A549 (cell line): ENCODE data around the gene TECTB. TPM values are rescaled to one million over a fixed set of nuclear protein-coding genes. Genes with fewer than 3 reads are reported as not detected.

Experiments
- ATAC-seq, 2 experiments: fragments of 200-7000 bp in 1 of 2; fragments of >200 bp in 1 of 2; cut with Nextera tagmentation in 1 of 2; cut with Tn5 transposase in 1 of 2; 3 replicates each; pipeline versions ENCODE4 v1.8.0 to v1.9.1; 2018 to 2020; ENCODE audit warnings: mild to moderate bottlenecking in 1 of 2, moderate library complexity in 1 of 2
- CTCF ChIA-PET: fragments of 300-600 bp; sonication (Branson Sonifier 250); formaldehyde crosslinking; extraction: SDS; loops from one replicate; lab custom pipeline; 2021; ENCODE audit warnings: antibody characterized with exemption, inconsistent platforms; lab: Yijun Ruan, JAX
- POLR2A ChIA-PET: fragments of 350-600 bp; formaldehyde crosslinking; extraction: SDS; loops from one replicate; lab custom pipeline; 2021; ENCODE audit warnings: antibody characterized with exemption, inconsistent platforms; lab: Yijun Ruan, JAX
- DNase-seq, 2 experiments: peaks; one replicate each; pipeline versions ENCODE4 v3.0.0 to v3.0.0-alpha.2; 2011 to 2016; ENCODE audit warnings: low read depth in 1 of 2, low spot score in 1 of 2
- FAIRE-seq: peaks from 2 replicates; lab custom pipeline; 2011; peaks lifted over from hg19 to GRCh38; lab: Jason Lieb, UNC
- H3K27ac ChIP-seq, 2 experiments: fragments of >200 bp; sonication (Bioruptor Twin); formaldehyde crosslinking; 3 replicates each; pipeline ENCODE4 v1.5.1; 2016 to 2017
- H3K4me1 ChIP-seq: fragments of >200 bp; sonication (Bioruptor Twin); formaldehyde crosslinking; 3 replicates; pipeline ENCODE4 v1.6.1; 2016
- H3K4me2 ChIP-seq: fragments of >200 bp; sonication (Bioruptor Twin); formaldehyde crosslinking; 3 replicates; pipeline ENCODE4 v1.6.1; 2016
- H3K4me3 ChIP-seq: fragments of >200 bp; sonication (Bioruptor Twin); formaldehyde crosslinking; 3 replicates; pipeline ENCODE4 v1.5.1; 2016
- H3K9me3 ChIP-seq: fragments of >200 bp; sonication (Bioruptor Twin); formaldehyde crosslinking; 3 replicates; pipeline ENCODE4 v1.6.1; 2016
- ATOH8 ChIP-seq: fragments of 250-450 bp; sonication (Bioruptor Pico); IDR thresholded peaks from 2 replicates; pipeline ENCODE4 v1.5.0; 2020; ENCODE audit warnings: low read depth, mild to moderate bottlenecking, moderate library complexity
- BCL3 ChIP-seq: fragments of >200 bp; sonication (Bioruptor Twin); formaldehyde crosslinking; IDR thresholded peaks from 3 replicates; pipeline ENCODE4 v1.6.1; 2016
- CEBPB ChIP-seq, 2 experiments: fragments of >200 bp in 1 of 2; sonication (Bioruptor Twin) in 1 of 2; formaldehyde crosslinking in 1 of 2; IDR thresholded peaks; 2 replicates each; pipeline ENCODE4 v1.6.1; 2012 to 2016
- E2F6 ChIP-seq: IDR thresholded peaks from 2 replicates; pipeline ENCODE4 v1.6.1; 2012; ENCODE audit warnings: low read depth, borderline replicate concordance
- FOSL2 ChIP-seq, 2 experiments: fragments of 450-650 bp in 1 of 2; fragments of >200 bp in 1 of 2; sonication (Bioruptor Twin) in 1 of 2; formaldehyde crosslinking; IDR thresholded peaks; 2 replicates each; pipeline versions ENCODE4 v1.5.0 to v1.6.1; 2016 to 2020; ENCODE audit warnings: mild to moderate bottlenecking in 1 of 2, moderate library complexity in 1 of 2
- FOXS1 ChIP-seq: fragments of 250-450 bp; sonication (Bioruptor Pico); IDR thresholded peaks from 2 replicates; pipeline ENCODE4 v1.5.0; 2020; ENCODE audit warnings: mild to moderate bottlenecking, moderate library complexity
- HDAC2 ChIP-seq: fragments of 200-600 bp; sonication (generic); IDR thresholded peaks from 2 replicates; pipeline ENCODE4 v1.6.1; 2016
- HOXA7 ChIP-seq: fragments of 250-450 bp; sonication (Bioruptor Pico); IDR thresholded peaks from 2 replicates; pipeline ENCODE4 v1.5.0; 2020; ENCODE audit warnings: mild to moderate bottlenecking, moderate library complexity
- KDM5A ChIP-seq: fragments of 200-600 bp; sonication (generic); IDR thresholded peaks from 2 replicates; pipeline ENCODE4 v1.6.1; 2016; ENCODE audit warnings: antibody characterized with exemption, mild to moderate bottlenecking
- NR3C1 ChIP-seq: fragments of >200 bp; sonication (Bioruptor Twin); formaldehyde crosslinking; IDR thresholded peaks from 3 replicates; pipeline ENCODE4 v1.6.1; 2017
- POLR2A ChIP-seq: IDR thresholded peaks from 2 replicates; pipeline ENCODE4 v1.6.1; 2012; ENCODE audit warnings: mild to moderate bottlenecking, low read length
- POLR2AphosphoS2 ChIP-seq: conservative IDR thresholded peaks from 2 replicates; pipeline ENCODE4 v1.6.1; 2012; ENCODE audit warnings: low read length, improper control_type of control experiment, inconsistent platforms
- RCOR1 ChIP-seq: fragments of 150-350 bp; IDR thresholded peaks from 2 replicates; pipeline ENCODE4 v1.6.1; 2014; ENCODE audit warnings: antibody characterized with exemption, low read length, low read depth
- SREBF2 ChIP-seq: fragments of 450-650 bp; IDR thresholded peaks from 2 replicates; pipeline ENCODE4 v1.6.1; 2014; ENCODE audit warnings: mild to moderate bottlenecking, moderate library complexity
- TP53 ChIP-seq: fragments of 250-450 bp; sonication (Bioruptor Pico); IDR thresholded peaks from 2 replicates; pipeline ENCODE4 v1.5.0; 2021; ENCODE audit warnings: mild to moderate bottlenecking, moderate library complexity
- ZC3H11A ChIP-seq: fragments of 450-650 bp; IDR thresholded peaks from 2 replicates; pipeline ENCODE4 v1.6.1; 2014; ENCODE audit warnings: antibody characterized with exemption, mild to moderate bottlenecking
- WGBS: methylation state at CpG from one replicate; pipeline ENCODE4 v1.1.6; 2017; ENCODE audit errors: missing lambda C conversion rate; 5-methylcytosine and 5-hydroxymethylcytosine counted together
- polyA plus RNA-seq, 4 experiments: library from polyadenylated mRNA; depleted of rRNA in 3 of 4; stranded (reverse); fragments of >200 nt; fragmentation: RNase III in 1 of 4; extraction: RNeasy Plus Mini Kit Qiagen cat#74134 plus additional on column Dnase treatment in 1 of 4; gene quantifications; 2 replicates in 3 of 4; 3 replicates in 1 of 4; pipeline ENCODE4 v1.2.3, GENCODE V29; 2011 to 2017
- TF ChIP-seq, protein P1 (sequence below): fragments of 450-650 bp; IDR thresholded peaks from 2 replicates; pipeline ENCODE4 v1.6.1; 2014; ENCODE audit warnings: antibody characterized with exemption
- TF ChIP-seq, protein P2 (sequence below): fragments of 200-600 bp; sonication (generic); IDR thresholded peaks from 2 replicates; pipeline ENCODE4 v1.6.1; 2016; ENCODE audit warnings: antibody characterized with exemption, mild to moderate bottlenecking, moderate library complexity

The TECTB gene
- polyA plus RNA-seq, 2 of the 4 experiments (the other 2 are of a cell fraction): not detected

- 4% methylated on average over 2 of the region's 2 CpGs for WGBS
- H3K4me2 ChIP-seq: no peak overlapping the region
- FAIRE-seq (no peak), ATAC-seq (no peak), DNase-seq (no peak)
- TF ChIP-seq, protein P1, sequence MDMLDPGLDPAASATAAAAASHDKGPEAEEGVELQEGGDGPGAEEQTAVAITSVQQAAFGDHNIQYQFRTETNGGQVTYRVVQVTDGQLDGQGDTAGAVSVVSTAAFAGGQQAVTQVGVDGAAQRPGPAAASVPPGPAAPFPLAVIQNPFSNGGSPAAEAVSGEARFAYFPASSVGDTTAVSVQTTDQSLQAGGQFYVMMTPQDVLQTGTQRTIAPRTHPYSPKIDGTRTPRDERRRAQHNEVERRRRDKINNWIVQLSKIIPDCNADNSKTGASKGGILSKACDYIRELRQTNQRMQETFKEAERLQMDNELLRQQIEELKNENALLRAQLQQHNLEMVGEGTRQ: no peak
- TF ChIP-seq E2F6: no peak
- TF ChIP-seq CEBPB (IDR thresholded peaks at IDR 0.05): no peak
- no peak for TF ChIP-seq POLR2A
- no peak for TF ChIP-seq KDM5A
- TF ChIP-seq NR3C1: no peak
- no peak for TF ChIP-seq HOXA7
- TF ChIP-seq SREBF2: no peak
- no peak for TF ChIP-seq RCOR1
- TF ChIP-seq ATOH8: no peak
- no peak overlapping the region for H3K27ac ChIP-seq
- H3K4me1 ChIP-seq: no peaks in the 10 kb centered on the region
- no peaks in the 10 kb centered on the region for H3K9me3 ChIP-seq
- CTCF ChIA-PET: no interaction called here
- POLR2A ChIA-PET: no interaction called here
- no peak overlapping the region for H3K4me3 ChIP-seq
Measured at GRCh38 chr10:112241651-112242341, 41.4 kb upstream of the TECTB start.

- Histone ChIP-seq H3K4me3 (no peak overlapping the region), H3K4me1 (no peaks in the 10 kb centered on the region), H3K9me3 (no peaks in the 10 kb centered on the region), H3K4me2 (no peak overlapping the region), H3K27ac (no peak overlapping the region)
- no peak for DNase-seq
- ChIA-PET POLR2A (no interaction called here), CTCF (no interaction called here)
- TF ChIP-seq BCL3: no peak
- no peak for TF ChIP-seq FOXS1 (CRISPR knock-in tag)
- TF ChIP-seq ATOH8: no peak
- TF ChIP-seq POLR2AphosphoS2: no peak
- TF ChIP-seq ZC3H11A: no peak
- no peak for TF ChIP-seq E2F6
- no peak for TF ChIP-seq FOSL2 (IDR thresholded peaks at IDR 0.05)
- TF ChIP-seq FOSL2 (CRISPR knock-in tag; IDR thresholded peaks at IDR 0.05): no peak
- no peak for TF ChIP-seq TP53 (CRISPR knock-in tag)
- TF ChIP-seq HDAC2: no peak
- TF ChIP-seq, protein P2, sequence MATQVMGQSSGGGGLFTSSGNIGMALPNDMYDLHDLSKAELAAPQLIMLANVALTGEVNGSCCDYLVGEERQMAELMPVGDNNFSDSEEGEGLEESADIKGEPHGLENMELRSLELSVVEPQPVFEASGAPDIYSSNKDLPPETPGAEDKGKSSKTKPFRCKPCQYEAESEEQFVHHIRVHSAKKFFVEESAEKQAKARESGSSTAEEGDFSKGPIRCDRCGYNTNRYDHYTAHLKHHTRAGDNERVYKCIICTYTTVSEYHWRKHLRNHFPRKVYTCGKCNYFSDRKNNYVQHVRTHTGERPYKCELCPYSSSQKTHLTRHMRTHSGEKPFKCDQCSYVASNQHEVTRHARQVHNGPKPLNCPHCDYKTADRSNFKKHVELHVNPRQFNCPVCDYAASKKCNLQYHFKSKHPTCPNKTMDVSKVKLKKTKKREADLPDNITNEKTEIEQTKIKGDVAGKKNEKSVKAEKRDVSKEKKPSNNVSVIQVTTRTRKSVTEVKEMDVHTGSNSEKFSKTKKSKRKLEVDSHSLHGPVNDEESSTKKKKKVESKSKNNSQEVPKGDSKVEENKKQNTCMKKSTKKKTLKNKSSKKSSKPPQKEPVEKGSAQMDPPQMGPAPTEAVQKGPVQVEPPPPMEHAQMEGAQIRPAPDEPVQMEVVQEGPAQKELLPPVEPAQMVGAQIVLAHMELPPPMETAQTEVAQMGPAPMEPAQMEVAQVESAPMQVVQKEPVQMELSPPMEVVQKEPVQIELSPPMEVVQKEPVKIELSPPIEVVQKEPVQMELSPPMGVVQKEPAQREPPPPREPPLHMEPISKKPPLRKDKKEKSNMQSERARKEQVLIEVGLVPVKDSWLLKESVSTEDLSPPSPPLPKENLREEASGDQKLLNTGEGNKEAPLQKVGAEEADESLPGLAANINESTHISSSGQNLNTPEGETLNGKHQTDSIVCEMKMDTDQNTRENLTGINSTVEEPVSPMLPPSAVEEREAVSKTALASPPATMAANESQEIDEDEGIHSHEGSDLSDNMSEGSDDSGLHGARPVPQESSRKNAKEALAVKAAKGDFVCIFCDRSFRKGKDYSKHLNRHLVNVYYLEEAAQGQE: no peak
- no peak for ATAC-seq
- 0% methylated on average over 2 of the region's 2 CpGs for WGBS
- no peak for FAIRE-seq
Measured at GRCh38 chr10:112242769-112243168, 40.4 kb upstream of the TECTB start.
